G401.6 (cell line): ENCODE data around the gene SRSF1.
"Not testable (repeated sequence)": the region's sequence is repeated elsewhere in the genome, so short reads cannot be mapped to it uniquely, and the experiment has no call there.

Source experiments
- FAIRE-seq: peaks from 2 replicates; lab custom pipeline; 2012; peaks lifted over from hg19 to GRCh38; lab: Jason Lieb, UNC

The SRSF1 gene

GRCh38 chr17:58006924-58007780 lies at the start of gene SRSF1:
SRSF1 (minus strand) TSS chr17:58007246; CDS start chr17:58007137, 109 bp downstream.
- peak; percentile 87 for FAIRE-seq

GRCh38 chr17:58056476-58056875 lies 49.4 kb upstream of the SRSF1 start:
- FAIRE-seq: no peak

- no peak for FAIRE-seq
Measured at GRCh38 chr17:58054641-58055040, 47.6 kb upstream of the SRSF1 start.

GRCh38 chr17:58052945-58053715 lies 46.1 kb upstream of the SRSF1 start:
- no peak for FAIRE-seq

GRCh38 chr17:58052407-58052806 lies 45.4 kb upstream of the SRSF1 start:
- FAIRE-seq: no peak

GRCh38 chr17:58051468-58051867 lies 44.4 kb upstream of the SRSF1 start:
- no peak for FAIRE-seq

- FAIRE-seq: no peak
Measured at GRCh38 chr17:58050966-58051365, 43.9 kb upstream of the SRSF1 start.

- no peak for FAIRE-seq
Measured at GRCh38 chr17:58049533-58049932, 42.5 kb upstream of the SRSF1 start.

GRCh38 chr17:58047376-58048150 lies 40.5 kb upstream of the SRSF1 start:
- FAIRE-seq: no peak

- no peak for FAIRE-seq
Measured at GRCh38 chr17:58046239-58047094, 39.4 kb upstream of the SRSF1 start.

- FAIRE-seq: not testable (repeated sequence)
Measured at GRCh38 chr17:58044256-58044655, 37.2 kb upstream of the SRSF1 start.

GRCh38 chr17:58043221-58044181 lies 36.5 kb upstream of the SRSF1 start:
- FAIRE-seq: no peak

- no peak for FAIRE-seq
Measured at GRCh38 chr17:58041161-58041560, 34.1 kb upstream of the SRSF1 start.

- no peak for FAIRE-seq
Measured at GRCh38 chr17:58040386-58040785, 33.3 kb upstream of the SRSF1 start.

- FAIRE-seq: no peak
Measured at GRCh38 chr17:58039975-58040374, 32.9 kb upstream of the SRSF1 start.

GRCh38 chr17:58032691-58033415 lies 25.8 kb upstream of the SRSF1 start:
- no peak for FAIRE-seq

- FAIRE-seq: no peak
Measured at GRCh38 chr17:58028578-58028977, 21.5 kb upstream of the SRSF1 start.

GRCh38 chr17:58020401-58020800 lies 13.4 kb upstream of the SRSF1 start:
- no peak for FAIRE-seq

GRCh38 chr17:58019521-58019920 lies 12.5 kb upstream of the SRSF1 start:
- no peak for FAIRE-seq

GRCh38 chr17:58019039-58019438 lies 12.0 kb upstream of the SRSF1 start:
- FAIRE-seq: no peak
